Smooth muscle cell of the pulmonary artery (primary cell): ENCODE measurements around the gene SASH3. TPM values are rescaled to one million over a fixed set of nuclear protein-coding genes. Genes with fewer than 3 reads are reported as not detected.

Experiments
- total RNA-seq: library from RNA; depleted of rRNA; stranded (reverse); fragments of >200 nt; gene quantifications from 2 replicates; pipeline ENCODE4 v1.2.3, GENCODE V29; 2014

The SASH3 gene
- not detected in 2 replicates for total RNA-seq

DNA sequence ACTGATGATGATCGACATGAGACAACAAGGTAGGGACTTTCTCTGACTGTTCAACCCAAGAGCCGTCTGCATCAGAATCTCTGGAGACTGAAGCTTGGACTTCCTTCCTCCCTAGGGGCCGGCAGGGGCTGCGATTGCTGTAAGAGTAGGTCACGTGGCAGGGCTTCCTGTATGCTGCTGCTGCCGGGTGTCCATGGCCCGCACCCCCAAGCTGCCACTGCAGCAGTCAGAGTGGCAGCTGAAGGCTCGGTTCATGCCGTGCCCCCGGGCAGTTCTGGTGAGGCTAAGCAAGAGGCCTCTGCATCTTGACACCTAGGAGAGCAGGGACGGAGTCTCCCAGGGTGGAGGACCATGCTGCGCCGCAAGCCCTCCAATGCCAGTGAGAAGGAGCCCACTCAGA is at the start of gene SASH3:
Gene SASH3 (plus strand): TSS at position 203 of the 400 bp plus-strand sequence. CDS start 149 bp downstream, at position 352.

DNA sequence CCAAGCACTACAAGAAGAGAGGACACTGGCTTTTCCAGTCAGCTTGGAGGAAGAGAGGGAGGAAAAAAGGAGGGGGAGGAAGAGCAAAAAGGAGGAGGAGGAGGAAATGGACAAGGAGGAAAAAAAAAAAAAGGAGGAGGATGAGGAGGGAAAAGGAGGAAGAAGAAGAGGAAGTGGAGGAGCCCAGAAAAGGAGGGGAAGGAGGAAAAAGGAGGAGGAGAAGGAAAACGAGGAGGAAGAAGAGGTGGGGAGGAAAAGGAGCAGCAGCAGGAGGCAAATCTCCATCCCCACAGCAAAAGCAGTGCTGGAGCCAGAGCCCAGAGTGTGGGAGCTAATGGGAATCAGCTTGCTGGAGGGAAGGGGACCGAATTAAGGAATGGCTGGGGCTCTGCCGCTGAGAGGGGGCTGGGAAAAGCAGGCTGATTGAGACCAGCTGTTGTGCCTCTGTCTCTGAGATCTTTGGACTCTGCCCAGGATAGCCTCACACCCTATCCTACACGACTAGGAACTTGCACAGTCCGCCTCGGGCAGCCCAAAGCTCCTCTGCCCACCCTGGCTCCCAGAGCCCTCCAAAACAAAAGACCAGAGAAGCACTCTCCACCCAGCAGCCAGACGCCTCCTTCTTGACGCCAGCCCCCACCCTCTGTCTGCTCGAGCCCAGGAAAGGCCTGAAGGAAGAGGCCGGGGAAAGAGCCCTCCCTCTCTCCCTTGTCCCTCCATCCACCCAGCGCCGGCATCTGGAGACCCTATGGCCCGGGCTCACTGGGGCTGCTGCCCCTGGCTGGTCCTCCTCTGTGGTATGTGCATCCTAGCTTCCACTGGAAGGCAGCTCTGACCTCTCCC is 41.1 kb upstream of the SASH3 start, which contains the start of gene XPNPEP2:
Gene XPNPEP2 (plus strand): TSS at position 514 of the 843 bp plus-strand sequence. CDS start 235 bp downstream, at position 749.

DNA sequence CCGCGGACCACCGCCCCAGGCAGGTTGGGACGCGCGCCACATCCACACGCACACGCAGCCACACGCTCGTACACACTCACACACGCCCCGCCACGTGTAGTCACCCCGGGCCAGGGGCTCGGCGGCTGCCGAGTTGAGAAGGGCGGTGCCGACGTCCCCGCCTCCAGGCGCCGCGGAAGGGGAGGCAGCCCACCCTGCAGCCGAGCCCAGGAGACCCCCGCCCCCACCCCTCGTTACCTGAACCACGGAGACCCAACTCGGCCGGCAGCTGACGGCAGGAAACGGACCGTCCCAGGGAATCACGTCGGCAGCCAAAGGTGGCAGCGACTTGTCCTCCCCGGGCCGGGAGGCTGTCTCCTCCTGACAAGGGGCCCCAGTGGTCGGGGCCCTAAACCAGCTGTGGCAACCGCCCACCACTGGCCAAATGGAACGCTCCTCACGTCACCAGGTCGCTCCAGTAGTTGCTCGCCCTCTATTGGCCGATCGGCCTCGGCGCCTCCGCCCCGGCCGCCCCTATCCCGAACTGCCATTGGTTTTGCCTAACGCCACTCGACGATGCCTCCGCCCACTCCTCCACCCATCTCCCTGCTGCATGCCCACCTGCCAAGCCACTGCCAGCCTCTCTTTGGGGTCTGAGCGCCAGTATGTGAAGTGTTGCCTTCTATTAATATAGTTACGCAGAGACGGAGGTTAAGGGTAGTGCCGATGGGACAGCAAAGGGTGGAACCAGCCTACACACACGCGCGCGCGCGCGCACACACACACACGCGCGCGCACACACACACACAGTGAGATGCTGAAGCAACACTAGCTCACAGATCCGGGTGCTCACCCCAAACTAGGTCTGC is 63.9 kb downstream of the SASH3 start, which contains the start of gene ZDHHC9:
Gene ZDHHC9 (minus strand): TSS at position 428 of the 848 bp plus-strand sequence. CDS start 1,941 bp downstream, outside the sequence.

Other genes with a start within 250 kb of the SASH3 start
- 25.7 and 29.0 TPM in 2 replicates for gene OCRL, start 239.7 kb upstream of the SASH3 start, total RNA-seq
- 10.8 and 15.6 TPM in 2 replicates for gene APLN, start 125.0 kb upstream of the SASH3 start, total RNA-seq
- 0.10 and 1.2 TPM in 2 replicates for gene XPNPEP2, start 41.0 kb upstream of the SASH3 start, total RNA-seq
- gene ZDHHC9, start 63.9 kb downstream of the SASH3 start, total RNA-seq: 30.3 and 41.4 TPM in 2 replicates
- gene UTP14A, start 126.2 kb downstream of the SASH3 start, total RNA-seq: 12.7 and 14.8 TPM in 2 replicates
- 5.5 and 6.3 TPM in 2 replicates for gene BCORL1, start 202.7 kb downstream of the SASH3 start, total RNA-seq